HG02623 (cell line): ENCODE results near the gene COX10.
"Not testable (repeated sequence)": the region's sequence is repeated elsewhere in the genome, so short reads cannot be mapped to it uniquely, and the experiment has no call there.

Source experiments
- ATAC-seq: cut with Tn5 transposase; IDR thresholded peaks from one replicate; pipeline ENCODE4 v1.9.1; 2021; ENCODE audit warnings: moderate library complexity; ENCODE audit not compliant: unreplicated experiment

Gene COX10

GRCh38 chr17:14202388-14203166 is 133.3 kb downstream of the COX10 start:
- no peak for ATAC-seq

DNA sequence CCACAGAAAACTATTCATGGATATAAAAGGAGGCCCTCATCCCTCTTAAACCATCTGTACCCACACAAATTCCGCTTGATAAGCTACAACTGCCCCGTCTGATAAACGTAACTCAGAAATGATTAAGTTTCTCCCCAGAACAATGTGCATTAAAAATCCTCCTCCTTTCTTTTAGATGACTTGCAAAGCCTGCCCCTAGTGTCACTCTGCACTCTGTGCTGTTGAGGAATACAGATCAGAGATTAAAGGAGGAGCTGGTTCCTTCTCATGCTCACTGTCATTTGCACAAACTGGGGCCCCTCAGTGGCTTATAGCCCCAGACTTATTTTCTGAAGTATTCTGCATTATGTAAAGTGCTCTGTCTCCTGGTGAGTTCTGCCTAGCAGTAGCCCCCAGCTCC is 134.1 kb downstream of the COX10 start:
- ATAC-seq: no peak

DNA sequence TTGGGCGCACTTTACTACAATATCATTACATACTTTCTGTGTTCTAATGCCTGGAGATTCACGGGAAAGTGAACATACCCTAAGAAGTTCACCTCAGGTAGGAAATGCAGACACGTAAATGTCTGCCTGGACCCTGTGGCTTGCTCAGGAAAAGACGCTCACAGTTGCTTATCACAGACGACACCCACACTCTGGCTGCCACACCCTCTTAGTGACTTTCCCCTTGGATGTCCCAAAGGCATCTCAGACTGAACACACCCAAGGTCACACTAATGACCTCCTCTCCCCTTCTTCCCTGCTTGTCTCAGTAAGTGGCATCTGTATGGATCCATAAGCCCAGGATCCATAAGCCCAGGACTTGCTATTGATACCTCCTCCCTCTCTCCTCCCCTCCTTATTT is 134.8 kb downstream of the COX10 start:
- no peak for ATAC-seq

DNA sequence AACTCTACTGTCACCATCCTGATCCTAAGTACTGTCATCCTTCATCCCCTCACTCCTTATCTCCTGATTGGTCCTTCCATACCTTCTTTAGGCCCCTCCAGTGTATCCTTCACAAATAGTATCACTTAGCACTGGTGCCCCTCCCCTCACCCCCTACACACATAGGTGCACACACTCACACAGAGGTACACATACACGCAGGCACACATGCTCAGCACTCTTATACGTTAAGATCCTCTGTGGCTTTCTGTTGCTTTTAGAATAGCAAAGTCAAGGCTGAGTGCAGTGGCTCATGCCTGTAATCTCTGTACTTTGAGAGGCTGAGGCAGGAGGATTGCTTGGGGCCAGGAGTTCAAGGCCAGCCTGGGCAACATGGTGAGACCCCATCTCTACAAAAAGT is 135.2 kb downstream of the COX10 start:
- no peak for ATAC-seq

DNA sequence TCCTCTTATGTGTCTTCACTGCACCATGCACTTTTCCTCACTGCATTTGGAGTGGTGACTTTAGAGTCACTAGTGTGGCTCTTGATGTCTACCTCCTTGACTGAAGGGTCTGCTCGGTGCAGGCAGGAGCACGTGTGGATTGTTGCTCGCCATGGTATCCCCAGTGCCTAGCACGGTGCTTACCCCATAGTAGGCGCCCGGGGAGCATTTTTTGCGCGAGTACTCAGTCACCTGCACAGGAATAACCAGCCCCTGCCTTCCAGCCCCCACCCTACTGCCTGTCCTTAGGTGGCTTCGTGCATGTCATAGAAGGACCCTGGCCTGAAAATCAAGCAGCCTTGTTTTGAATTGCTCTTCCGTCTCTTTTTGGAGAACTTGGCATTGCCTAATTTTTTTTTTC is 136.1 kb downstream of the COX10 start:
- ATAC-seq: no peak

- no peak for ATAC-seq
Measured at GRCh38 chr17:14205992-14206461, 136.7 kb downstream of the COX10 start.

- no peak for ATAC-seq
Measured at GRCh38 chr17:14206891-14207290, 137.6 kb downstream of the COX10 start.

- no peak for ATAC-seq
Measured at GRCh38 chr17:14207791-14208190, 138.5 kb downstream of the COX10 start.

- ATAC-seq: no peak
Measured at GRCh38 chr17:14209215-14209614, 139.9 kb downstream of the COX10 start.

- no peak for ATAC-seq
Measured at GRCh38 chr17:14211246-14211645, 141.9 kb downstream of the COX10 start.

DNA sequence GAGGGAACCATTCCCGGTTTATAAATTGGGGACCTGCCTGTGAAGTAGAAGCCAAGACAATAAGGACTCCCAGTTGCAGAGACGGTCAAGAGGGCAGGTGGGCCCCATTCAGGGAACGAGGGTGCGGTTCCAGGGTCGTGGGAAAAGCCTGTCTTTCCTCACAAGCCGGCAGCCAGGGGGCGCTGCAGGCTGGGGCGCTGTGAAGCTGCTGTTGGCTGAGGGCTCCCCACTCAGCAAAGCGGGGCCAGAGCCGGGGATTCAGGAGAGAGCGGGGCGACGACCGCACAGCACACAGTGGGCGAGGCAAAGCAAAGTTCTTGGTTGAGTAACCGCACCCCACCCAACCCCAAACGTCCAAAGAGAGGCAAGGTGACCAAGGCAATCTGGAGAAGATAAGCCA is 142.5 kb downstream of the COX10 start:
- no peak for ATAC-seq

DNA sequence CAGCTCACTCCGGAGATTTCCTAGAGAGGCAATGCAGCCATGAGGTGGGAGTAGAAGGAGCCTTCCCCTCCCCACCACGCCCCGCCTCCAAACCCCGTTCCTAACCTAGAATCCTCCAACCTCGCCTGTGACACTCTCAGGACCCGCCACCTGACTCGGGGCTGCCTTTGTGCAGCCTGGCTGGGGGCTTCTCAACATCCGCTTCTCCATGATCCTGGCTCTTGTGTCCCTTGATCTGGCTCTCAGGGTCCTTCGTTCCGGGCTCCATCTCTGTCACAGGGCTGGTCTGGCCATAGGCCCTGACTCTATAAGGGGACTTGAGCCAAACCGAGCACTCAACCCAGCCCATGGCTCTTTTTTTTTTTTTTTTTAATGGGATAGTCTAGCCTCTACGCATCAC is 143.1 kb downstream of the COX10 start:
- ATAC-seq: no peak

DNA sequence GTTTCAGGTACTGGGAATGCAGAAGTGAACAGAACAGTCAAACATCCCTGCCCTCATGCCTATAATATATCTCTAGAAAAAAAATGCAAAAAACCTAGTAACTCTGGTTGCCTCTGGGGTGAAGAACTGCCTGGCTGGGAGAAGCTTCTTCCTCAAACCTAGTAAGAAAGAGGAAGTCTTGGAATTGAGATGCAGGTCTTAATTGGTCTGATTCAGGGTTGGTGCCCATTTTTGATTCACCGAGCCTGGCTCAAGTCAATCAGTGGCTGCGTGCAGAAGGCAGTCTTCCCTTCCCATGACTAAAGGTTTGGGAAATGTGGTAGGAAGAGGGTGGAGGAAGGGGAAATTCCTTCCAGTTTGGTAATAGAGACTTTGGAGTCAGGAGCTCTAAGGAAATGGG is 145.0 kb downstream of the COX10 start:
- ATAC-seq: no peak

GRCh38 chr17:14222611-14223010 is 153.3 kb downstream of the COX10 start:
- no peak for ATAC-seq

- ATAC-seq: no peak
Measured at GRCh38 chr17:14225254-14225980, 156.1 kb downstream of the COX10 start.

DNA sequence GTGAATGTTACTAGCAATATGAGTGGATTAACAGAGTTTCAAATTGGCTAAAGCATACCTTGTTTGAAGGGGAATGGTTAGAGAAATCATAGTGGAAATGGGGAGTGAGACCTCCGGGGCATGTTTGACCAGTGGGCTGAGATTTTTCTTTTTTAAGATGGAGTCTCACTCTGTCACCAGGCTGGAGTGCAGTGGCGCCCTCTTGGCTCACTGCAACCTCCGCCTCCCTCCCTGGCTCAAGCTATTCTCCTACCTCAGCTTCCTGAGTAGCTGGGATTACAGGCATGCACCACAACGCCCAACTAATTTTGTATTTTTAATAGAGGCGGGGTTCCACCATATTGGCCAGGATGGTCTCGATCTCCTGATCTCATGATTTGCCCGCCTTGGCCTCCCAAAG is 157.7 kb downstream of the COX10 start:
- ATAC-seq: no peak

GRCh38 chr17:14228903-14229302 is 159.6 kb downstream of the COX10 start:
- no peak for ATAC-seq

DNA sequence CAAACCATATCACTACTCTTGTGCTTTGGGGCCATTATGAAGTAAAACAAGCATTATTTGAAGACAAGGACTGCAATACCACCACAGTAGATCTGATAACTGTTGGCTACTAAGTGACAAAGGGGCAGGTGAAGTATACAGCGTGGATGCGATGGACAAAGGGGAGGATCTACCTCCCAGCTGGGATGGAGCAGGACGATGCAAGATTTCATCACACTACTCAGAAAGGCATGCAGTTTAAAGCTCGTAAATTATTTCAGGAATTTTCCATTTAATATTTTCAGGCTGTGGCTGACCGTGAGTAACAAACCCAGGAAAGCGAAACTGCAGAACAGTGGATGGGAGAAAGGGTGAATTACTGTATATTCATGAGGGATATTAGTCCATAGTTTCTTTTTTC is 161.9 kb downstream of the COX10 start:
- ATAC-seq: not testable (repeated sequence)

GRCh38 chr17:14235047-14235446 is 165.7 kb downstream of the COX10 start:
- ATAC-seq: not testable (repeated sequence)

- ATAC-seq: not testable (repeated sequence)
Measured at GRCh38 chr17:14236032-14236431, 166.7 kb downstream of the COX10 start.

GRCh38 chr17:14236762-14237161 is 167.5 kb downstream of the COX10 start, which contains the start of gene CDRT15:
Gene CDRT15 (minus strand): TSS chr17:14236862. CDS start chr17:14236833, 29 bp downstream.
- not testable (repeated sequence) for ATAC-seq

DNA sequence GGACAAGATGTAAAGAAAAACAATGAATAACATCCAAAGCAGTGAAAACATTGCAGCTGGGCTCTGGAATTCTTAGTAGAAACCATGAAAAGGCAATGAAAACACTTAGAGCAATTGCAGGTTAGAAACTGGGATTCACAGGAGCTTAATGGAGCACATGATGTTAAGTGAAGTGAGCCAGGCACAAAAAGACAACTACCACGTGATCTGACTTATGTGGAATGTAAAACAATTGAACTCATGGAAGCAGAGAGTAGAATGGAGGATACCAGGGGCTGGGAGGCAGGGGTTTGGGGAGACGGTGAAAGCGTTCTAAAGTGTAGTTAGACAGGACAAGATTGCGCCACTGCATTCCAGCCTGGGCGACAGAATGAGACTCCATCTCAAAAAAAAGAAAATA is 170.0 kb downstream of the COX10 start:
- not testable (repeated sequence) for ATAC-seq
